ENCODE results near the gene CYBB. TPM values are rescaled to one million over a fixed set of nuclear protein-coding genes. Genes with fewer than 3 reads are reported as not detected.
"Not testable (repeated sequence)": the region's sequence is repeated elsewhere in the genome, so short reads cannot be mapped to it uniquely, and the experiment has no call there.

The CYBB gene
- total and polyA plus RNA-seq, 2 of the 4 experiments (the other 2 are of a cell fraction): not detected

DNA sequence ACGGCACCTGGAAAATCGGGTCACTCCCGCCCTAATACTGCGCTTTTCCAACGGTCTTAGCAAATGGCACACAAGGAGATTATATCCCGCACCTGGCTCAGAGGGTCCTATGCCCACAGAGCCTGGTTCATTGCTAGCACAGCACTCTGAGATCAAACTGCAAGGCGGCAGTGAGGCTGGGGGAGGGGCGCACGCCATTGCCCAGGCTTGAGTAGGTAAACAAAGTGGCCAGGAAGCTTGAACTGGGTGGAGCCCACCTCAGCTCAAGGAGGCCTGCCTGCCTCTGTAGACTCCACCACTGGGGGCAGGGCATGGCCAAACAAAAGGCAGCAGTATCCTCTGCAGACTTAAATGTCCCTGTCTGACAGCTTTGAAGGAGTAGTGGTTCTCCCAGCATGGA lies 11.0 kb upstream of the CYBB start:
- dilution Hi-C loops (cut with HindIII; ENCODE audit: low sequenced_read_pairs, unreplicated experiment); H3K4me2 ChIP-seq (ENCODE audit: low read depth, low read length); H2AFZ ChIP-seq (replicated peaks; ENCODE audit: low read length, poor library complexity); H3K4me3 ChIP-seq (ENCODE audit: insufficient read depth, low read depth, low read length); H3K9me1 ChIP-seq (ENCODE audit: insufficient read depth, low read length); H3K79me1 ChIP-seq (ENCODE audit: low read depth in 1 of 2, low read length in 2 of 2); H2BK5ac ChIP-seq (ENCODE audit: low read depth, low read length, poor library complexity, severe bottlenecking); H3K9me3 ChIP-seq (ENCODE audit: control insufficient read depth, insufficient read depth, low read length); H2AK9ac ChIP-seq (replicated peaks; ENCODE audit: low read depth, low read length, poor library complexity); H3K27ac ChIP-seq (ENCODE audit: insufficient read depth, low read length); H4K8ac ChIP-seq (ENCODE audit: low read depth in 2 of 2, low read length in 2 of 2); H2BK20ac ChIP-seq (ENCODE audit: low read depth, low read length); DNase-seq; H3K27me3 ChIP-seq (ENCODE audit: control insufficient read depth, insufficient read depth, low read length); H3K4me1 ChIP-seq (ENCODE audit: control insufficient read depth, insufficient read depth, low read length); H3K9ac ChIP-seq (ENCODE audit: low read depth, low read length); H3K23ac ChIP-seq (ENCODE audit: low read depth, low read length); H3K18ac ChIP-seq (ENCODE audit: low read depth, low read length); in situ Hi-C loops (cut with MboI; ENCODE audit: low sequenced_read_pairs); CTCF ChIA-PET; H3K4ac ChIP-seq (ENCODE audit: low read depth, low read length); BruUV-seq (replicated peaks); H3K14ac ChIP-seq (replicated peaks; ENCODE audit: low read depth, low read length); H3K56ac ChIP-seq (ENCODE audit: extremely low read depth, insufficient read depth, low read length); H3K36me3 ChIP-seq (ENCODE audit: control insufficient read depth, insufficient read depth, low read length); H2AK5ac ChIP-seq (ENCODE audit: low read depth, low read length); H4K20me1 ChIP-seq (ENCODE audit: insufficient read depth, low read length); POLR2A ChIA-PET (ENCODE audit: unreplicated experiment); H4K91ac ChIP-seq (ENCODE audit: insufficient read depth, low read depth, low read length); intact Hi-C loops (cut with micrococcal nuclease); H4K5ac ChIP-seq (ENCODE audit: low read depth, low read length); H2BK15ac ChIP-seq (ENCODE audit: low read depth, low read length); H2BK120ac ChIP-seq (ENCODE audit: low read depth, low read length); ATAC-seq (ENCODE audit: low read depth): not testable (repeated sequence)
- WGBS, 2 experiments (ENCODE audit: extremely low coverage in 2 of 2, insufficient read length in 1 of 2): no CpG with 5 or more reads among the region's 9 CpGs

Data from IMR-90 (cell line).